Cardiac muscle cell (in vitro differentiated cells and primary cell): Measurements from ENCODE around the gene SYNRG. TPM values are rescaled to one million over a fixed set of nuclear protein-coding genes. Genes with fewer than 3 reads are reported as not detected.
A peak's percentile ranks its signal among the peaks of the same experiment; 100 is the strongest.

ENCODE experiments used
- DNase-seq, 2 donors: peaks; one replicate each; pipeline versions ENCODE4 v3.0.0 to v3.0.0-alpha.2; 2010 to 2017; ENCODE audit warnings: low read depth in 1 of 2, low spot score in 1 of 2
- H3K27ac ChIP-seq: fragments of 200-600 bp; sonication (generic); 2 replicates; pipeline ENCODE4 v1.5.1; 2016
- H3K27me3 ChIP-seq: fragments of 200-600 bp; sonication (generic); 2 replicates; pipeline ENCODE4 v1.6.0; 2016; ENCODE audit warnings: control low read depth
- H3K36me3 ChIP-seq: fragments of 200-600 bp; sonication (generic); 2 replicates; pipeline ENCODE4 v1.5.1; 2016; ENCODE audit warnings: control low read depth
- H3K4me1 ChIP-seq: fragments of 200-600 bp; sonication (generic); 2 replicates; pipeline ENCODE4 v1.8.1; 2017; ENCODE audit warnings: low read depth, mild to moderate bottlenecking, mixed run types
- H3K4me3 ChIP-seq: fragments of 200-600 bp; sonication (generic); 2 replicates; pipeline ENCODE4 v1.5.1; 2016; ENCODE audit warnings: mild to moderate bottlenecking
- H3K9me3 ChIP-seq: fragments of 200-600 bp; sonication (generic); 2 replicates; pipeline ENCODE4 v1.5.1; 2017; ENCODE audit warnings: low read depth, mild to moderate bottlenecking, control low read depth
- polyA plus RNA-seq: library from polyadenylated mRNA; unstranded; fragments of >200 nt; fragmentation: Nextera tagmentation; extraction: Ambion mirVana; gene quantifications from 2 replicates; pipeline ENCODE4 v1.2.1, GENCODE V29; 2016
- total RNA-seq: library from RNA; depleted of rRNA; stranded (reverse); fragments of >200 nt; gene quantifications from 2 replicates; pipeline ENCODE4 v1.2.3, GENCODE V29; 2016
- TF ChIP-seq, protein P1 (sequence below): IDR thresholded peaks from 2 replicates; pipeline ENCODE4 v1.5.1; 2012; ENCODE audit warnings: low read depth, mild to moderate bottlenecking, low read length

Gene SYNRG
- total and polyA plus RNA-seq, 2 experiments from 2014 or later = 13.7 to 26.1 TPM

DNA sequence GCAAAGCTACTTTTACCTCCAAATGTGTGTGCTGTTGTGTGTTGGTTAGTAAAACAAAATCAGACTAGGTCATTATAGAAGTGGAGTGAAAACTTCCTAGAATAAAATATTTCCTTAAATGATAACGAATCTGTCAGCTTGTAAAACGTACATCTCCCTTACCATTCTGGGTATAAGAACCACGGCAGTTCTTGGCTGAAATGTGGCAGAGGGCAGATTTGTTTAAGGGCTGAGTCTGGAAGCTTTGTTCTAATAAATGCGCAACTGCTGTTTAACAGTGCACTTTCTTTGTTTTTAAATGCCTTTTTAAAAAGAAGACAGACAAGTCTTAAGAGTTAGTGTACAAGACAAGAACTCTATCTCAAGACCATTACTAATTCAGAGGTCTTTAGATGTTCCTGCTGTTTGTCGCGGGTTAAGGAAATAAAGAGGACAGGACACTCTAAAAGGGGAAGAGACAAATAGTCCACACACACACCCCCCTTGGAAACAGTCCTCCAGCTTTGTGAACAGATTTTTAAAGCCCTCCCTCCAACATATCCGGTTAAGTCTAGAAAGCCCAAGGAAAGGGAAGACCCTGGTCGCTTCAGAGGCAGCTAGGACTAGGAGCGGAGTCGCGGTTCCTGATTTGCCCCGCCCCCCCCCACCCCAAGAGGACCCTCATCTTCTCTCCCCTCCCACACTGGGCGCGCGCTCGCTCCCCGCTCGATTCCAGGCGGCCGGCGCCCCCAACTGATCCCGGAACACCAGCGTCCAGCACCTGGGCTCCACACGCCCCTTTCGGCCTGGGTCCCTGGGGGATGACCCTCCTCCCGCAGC, 658 bp downstream of the SYNRG start:
- Histone ChIP-seq H3K4me1 (peaks cover 12% of the 10 kb centered on the region), H3K4me3 (peak overlapping the region; percentile 78), H3K36me3 (peaks cover 14% of the 10 kb centered on the region), H3K27ac (peak overlapping the region; percentile 92), H3K27me3 (no peaks in the 10 kb centered on the region), H3K9me3 (no peaks in the 10 kb centered on the region)
- DNase-seq = peak; percentile 38 to 85
- TF ChIP-seq, protein P1, sequence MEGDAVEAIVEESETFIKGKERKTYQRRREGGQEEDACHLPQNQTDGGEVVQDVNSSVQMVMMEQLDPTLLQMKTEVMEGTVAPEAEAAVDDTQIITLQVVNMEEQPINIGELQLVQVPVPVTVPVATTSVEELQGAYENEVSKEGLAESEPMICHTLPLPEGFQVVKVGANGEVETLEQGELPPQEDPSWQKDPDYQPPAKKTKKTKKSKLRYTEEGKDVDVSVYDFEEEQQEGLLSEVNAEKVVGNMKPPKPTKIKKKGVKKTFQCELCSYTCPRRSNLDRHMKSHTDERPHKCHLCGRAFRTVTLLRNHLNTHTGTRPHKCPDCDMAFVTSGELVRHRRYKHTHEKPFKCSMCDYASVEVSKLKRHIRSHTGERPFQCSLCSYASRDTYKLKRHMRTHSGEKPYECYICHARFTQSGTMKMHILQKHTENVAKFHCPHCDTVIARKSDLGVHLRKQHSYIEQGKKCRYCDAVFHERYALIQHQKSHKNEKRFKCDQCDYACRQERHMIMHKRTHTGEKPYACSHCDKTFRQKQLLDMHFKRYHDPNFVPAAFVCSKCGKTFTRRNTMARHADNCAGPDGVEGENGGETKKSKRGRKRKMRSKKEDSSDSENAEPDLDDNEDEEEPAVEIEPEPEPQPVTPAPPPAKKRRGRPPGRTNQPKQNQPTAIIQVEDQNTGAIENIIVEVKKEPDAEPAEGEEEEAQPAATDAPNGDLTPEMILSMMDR = no peak

DNA sequence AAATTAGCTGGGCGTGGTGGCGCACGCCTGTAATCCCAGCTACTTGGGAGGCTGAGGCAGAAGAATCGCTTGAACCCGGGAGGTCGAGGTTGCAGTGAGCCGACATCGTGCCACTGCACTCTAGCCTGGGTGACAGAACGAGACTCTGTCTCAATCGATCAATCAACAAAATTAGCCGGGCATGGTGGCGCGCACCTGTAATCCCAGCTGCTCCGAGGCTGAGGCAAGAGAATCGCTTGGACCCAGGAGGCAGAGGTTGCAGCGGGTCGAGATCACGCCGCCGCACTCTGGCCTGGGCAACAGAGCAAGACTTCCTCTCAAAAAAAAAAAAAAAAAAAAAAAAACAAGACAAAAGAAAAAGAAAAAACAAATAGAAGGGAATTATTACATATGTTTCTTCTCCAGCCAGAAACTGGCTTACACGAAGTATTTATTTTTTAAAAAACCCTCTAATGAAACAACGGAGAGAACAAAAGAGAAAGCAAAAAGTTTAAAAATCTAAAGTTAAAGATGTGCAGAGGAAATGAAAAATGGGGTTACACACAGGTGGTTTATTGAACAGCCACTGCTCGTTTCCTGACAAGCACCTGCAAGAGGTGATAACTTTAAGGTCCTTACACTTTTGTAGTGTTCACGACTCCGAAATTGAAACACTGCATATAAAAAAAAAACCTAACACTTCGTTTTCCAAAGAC, 1.4 kb downstream of the SYNRG start:
- Histone ChIP-seq H3K4me1 (peaks cover 12% of the 10 kb centered on the region), H3K4me3 (peak overlapping the region; percentile 78), H3K9me3 (no peaks in the 10 kb centered on the region), H3K27me3 (no peaks in the 10 kb centered on the region), H3K27ac (peak overlapping the region; percentile 92), H3K36me3 (peaks cover 6% of the 10 kb centered on the region)
- no peak for DNase-seq
- TF ChIP-seq, protein P1 = no peak

DNA sequence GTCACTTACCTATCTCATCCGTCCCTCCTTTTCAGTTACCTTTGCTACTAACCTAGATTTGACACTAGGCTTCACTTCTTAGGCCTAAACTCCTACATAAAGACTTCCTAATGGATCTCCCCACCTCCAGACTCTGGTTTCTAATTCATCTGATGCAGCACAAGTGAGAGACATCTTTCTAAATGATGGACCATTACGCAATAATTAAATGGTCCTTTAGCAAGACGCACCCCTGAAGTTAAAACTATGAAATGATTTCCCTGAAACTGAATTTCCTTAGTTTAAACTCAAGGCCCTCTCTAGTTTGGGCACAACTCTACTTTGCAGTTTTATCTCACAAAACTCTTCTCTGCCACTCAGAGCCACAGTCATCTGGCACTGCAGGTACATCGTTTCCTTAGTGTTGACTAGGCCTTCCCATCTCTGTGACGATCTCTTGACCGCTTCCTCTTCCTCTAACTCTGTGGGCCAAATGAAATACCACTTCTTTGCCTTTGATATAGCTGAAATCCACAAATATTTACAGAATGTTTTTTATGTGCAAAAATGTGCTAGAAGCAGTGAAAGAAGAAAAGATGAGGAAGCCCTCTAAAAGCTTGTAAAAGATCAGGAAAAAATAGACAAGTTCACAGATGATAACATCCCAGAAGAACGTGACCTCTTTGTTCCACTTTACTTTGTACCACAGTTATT, 3.3 kb downstream of the SYNRG start:
- DNase-seq = no peak
- Histone ChIP-seq H3K36me3 (no peaks in the 10 kb centered on the region), H3K9me3 (no peaks in the 10 kb centered on the region), H3K27ac (no peak overlapping the region), H3K4me3 (no peak overlapping the region), H3K27me3 (no peaks in the 10 kb centered on the region), H3K4me1 (peaks cover 12% of the 10 kb centered on the region)
- TF ChIP-seq, protein P1 = no peak

DNA sequence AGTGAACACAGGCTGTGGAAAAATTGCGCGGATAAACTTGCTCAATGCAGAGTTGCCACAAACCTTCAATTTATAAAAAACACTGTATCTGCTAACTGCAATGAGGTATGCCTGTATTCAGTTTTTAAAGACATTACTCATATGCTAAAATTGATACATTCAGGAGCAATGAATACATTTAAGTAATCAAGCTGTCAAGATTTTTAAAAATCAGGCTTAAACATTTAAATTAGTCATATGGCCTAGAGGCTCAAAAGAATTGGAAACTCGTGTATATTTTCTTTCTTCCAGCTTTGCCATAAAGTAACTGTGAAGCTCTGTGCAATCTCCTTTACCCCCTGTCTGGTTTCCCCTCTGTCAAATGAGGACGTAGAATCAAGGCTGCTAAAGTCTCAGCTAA, 4.1 kb downstream of the SYNRG start:
- H3K36me3 ChIP-seq = peaks cover 3% of the 10 kb centered on the region
- no peak overlapping the region for H3K4me3 ChIP-seq
- TF ChIP-seq, protein P1 = no peak
- H3K4me1 ChIP-seq = peaks cover 12% of the 10 kb centered on the region
- H3K27ac ChIP-seq = no peak overlapping the region
- H3K27me3 ChIP-seq = no peaks in the 10 kb centered on the region
- DNase-seq = no peak
- no peaks in the 10 kb centered on the region for H3K9me3 ChIP-seq

DNA sequence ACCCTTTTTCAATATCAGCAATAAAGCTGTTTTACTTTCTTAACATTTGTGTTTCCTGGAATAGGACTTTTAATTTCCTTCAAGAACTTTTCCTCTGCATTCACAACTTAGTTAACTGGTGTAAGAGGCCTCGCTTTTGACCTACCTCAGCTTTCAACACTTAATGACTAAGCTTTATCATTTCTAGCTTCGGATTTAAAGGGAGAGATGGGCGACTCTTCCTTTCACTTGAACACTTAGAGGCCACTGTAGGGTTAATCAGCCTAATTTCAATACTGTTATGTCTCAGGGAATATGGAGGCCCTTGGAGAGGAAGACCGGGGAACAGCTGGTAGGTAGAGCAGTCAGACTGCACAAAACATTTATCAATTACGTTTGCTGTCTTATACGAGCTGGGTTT, 4.7 kb downstream of the SYNRG start:
- DNase-seq = no peak
- no peak overlapping the region for H3K27ac ChIP-seq
- no peaks in the 10 kb centered on the region for H3K9me3 ChIP-seq
- no peaks in the 10 kb centered on the region for H3K27me3 ChIP-seq
- H3K4me3 ChIP-seq = no peak overlapping the region
- TF ChIP-seq, protein P1 = no peak
- peaks cover 3% of the 10 kb centered on the region for H3K36me3 ChIP-seq
- H3K4me1 ChIP-seq = peaks cover 9% of the 10 kb centered on the region
